ENCODE results near the gene ZNF674.
"Not testable (repeated sequence)": the region's sequence is repeated elsewhere in the genome, so short reads cannot be mapped to it uniquely, and the experiment has no call there.

The ZNF674 gene

GRCh38 chrX:46478634-46479033, 66.6 kb downstream of the ZNF674 start:
- in situ Hi-C loops (cut with MboI; ENCODE audit: low sequenced_read_pairs): not testable (repeated sequence)

- in situ Hi-C loops (cut with MboI; ENCODE audit: low sequenced_read_pairs): no loop called here
These were observed 67.8 kb downstream of the ZNF674 start for GRCh38 chrX:46477435-46477834.

- in situ Hi-C loops (cut with MboI; ENCODE audit: low sequenced_read_pairs): no loop called here
These were observed 80.0 kb downstream of the ZNF674 start for GRCh38 chrX:46465203-46465602.

GRCh38 chrX:46463682-46464081, 81.5 kb downstream of the ZNF674 start:
- in situ Hi-C loops (cut with MboI; ENCODE audit: low sequenced_read_pairs): no loop called here

- in situ Hi-C loops (cut with MboI; ENCODE audit: low sequenced_read_pairs): no loop called here
These were observed 83.5 kb downstream of the ZNF674 start for GRCh38 chrX:46461660-46462191.

- in situ Hi-C loops (cut with MboI; ENCODE audit: low sequenced_read_pairs): not testable (repeated sequence)
These were observed 84.2 kb downstream of the ZNF674 start for GRCh38 chrX:46460801-46461659.

- in situ Hi-C loops (cut with MboI; ENCODE audit: low sequenced_read_pairs): no loop called here
These were observed 85.6 kb downstream of the ZNF674 start for GRCh38 chrX:46459603-46460002.

GRCh38 chrX:46456125-46456922, 88.9 kb downstream of the ZNF674 start:
- in situ Hi-C loops (cut with MboI; ENCODE audit: low sequenced_read_pairs): no loop called here

All from hTERT RPE-1 (cell line).